ENCODE results near the gene ZNF662.

Gene ZNF662

DNA sequence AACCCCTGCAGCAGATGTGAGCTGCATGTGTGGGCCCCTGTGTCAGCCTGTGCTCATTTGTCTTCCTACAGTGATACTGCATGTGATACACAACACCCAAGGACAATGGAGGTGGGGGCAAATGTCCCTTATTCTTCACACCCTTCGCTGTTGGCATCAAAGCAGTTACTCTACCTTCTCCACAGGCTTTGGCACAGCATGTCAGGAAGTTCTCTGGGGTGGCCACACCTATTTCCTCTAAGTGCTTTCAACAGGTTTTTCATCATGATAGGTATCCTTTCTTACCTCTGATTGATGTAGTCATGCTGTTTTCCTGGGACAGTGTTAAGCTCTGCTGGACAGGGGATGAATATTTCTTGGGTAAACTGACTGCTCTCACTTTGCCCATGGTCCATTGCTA lies 29.5 kb downstream of the ZNF662 start:
- in situ Hi-C loops (cut with MboI; ENCODE audit: low sequenced_read_pairs), result no loop called here

DNA sequence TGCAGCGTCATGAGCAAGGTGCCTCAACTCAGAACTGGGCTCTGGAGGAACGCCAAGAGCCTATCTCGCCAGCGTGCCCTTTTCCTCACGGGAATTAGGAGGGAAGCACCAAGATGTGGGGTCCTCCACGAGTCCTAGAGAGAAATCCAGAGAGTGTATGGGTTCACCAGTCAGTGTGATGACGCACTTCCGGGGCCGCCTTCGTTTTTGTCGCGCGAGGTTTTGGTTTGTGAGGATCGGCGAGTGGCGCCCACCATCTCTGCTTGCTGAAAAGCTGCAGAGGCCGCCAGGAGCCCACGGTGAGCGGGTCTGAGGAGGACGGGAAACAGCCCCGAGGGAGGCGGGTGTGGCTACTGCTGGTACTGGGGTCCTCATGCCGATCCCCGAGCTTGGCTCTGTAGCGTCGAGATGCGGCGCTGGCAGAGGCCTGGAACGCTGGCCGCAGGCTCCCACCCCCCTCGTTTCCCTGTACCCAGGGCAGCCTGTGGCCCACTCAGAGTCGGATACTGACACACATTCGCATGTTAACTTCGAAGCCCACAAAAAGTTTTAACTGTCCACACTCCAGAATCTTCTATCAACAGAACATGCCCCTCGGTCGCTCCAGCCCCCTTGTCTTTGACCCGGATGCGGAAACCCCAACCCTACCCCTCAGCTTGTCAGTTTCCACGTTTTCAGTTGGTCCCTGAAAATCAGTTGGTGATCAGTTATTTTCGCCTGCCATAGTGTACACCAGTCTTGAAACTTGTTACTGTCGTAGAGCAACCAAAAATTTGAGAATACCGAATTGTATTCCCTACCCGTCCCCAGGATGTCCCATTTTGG lies 30.4 kb downstream of the ZNF662 start:
- in situ Hi-C loops (cut with MboI; ENCODE audit: low sequenced_read_pairs), result no loop called here

DNA sequence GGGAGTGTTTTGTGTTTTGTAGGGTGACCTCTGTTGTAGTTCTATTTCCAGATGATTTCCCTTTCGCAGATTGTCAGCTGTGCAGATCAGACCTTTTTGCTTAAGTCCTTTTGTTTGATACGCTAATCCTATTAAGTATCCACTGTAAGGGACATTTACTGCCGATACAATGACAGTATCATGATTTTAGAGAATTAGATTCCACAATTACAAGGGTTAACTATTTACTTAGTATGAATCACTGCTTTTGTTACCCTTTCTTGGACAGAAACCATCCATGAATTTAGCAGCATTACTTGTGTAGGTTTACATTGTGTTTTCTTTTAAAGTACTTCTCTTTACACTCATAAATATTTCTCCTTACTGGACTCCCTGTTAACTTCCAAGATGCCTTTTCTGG lies 31.4 kb downstream of the ZNF662 start:
- in situ Hi-C loops (cut with MboI; ENCODE audit: low sequenced_read_pairs), result no loop called here

DNA sequence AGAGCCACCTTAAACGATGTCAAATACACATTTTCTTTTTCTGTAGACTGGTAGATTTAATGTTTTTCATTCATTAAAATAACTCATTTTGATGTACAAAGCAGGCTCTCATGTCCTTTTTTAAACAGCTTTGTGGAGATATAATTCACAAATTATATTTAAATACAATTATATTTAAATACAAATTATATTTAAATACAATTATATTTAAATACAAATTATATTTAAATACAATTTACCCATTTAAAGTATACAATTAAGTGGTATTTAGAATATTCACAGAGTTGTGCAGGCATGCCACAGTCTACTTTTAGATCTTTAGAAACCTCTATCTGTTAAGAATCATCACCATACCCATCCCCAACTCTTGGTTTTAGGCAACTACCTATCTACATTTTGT lies 36.8 kb downstream of the ZNF662 start:
- in situ Hi-C loops (cut with MboI; ENCODE audit: low sequenced_read_pairs), result no loop called here

DNA sequence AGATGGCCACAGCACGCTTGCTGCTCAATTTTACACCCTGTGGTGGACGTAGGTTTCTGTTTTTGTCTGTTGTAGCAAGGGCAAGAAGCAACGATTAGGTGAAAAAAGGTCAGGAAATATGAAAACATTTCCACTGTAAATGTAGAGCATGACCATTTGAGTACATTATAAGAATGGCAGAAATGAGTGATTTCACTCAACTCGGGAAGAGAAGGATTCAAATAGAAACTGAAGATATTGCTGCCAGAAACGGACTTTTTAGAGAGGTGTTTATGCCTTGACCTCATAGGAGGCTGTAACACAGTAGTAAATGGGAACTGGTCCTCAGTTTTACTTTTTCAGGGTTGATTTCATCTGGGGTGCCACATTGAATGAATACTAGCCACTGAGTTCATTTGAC lies 40.1 kb downstream of the ZNF662 start:
- in situ Hi-C loops (cut with MboI; ENCODE audit: low sequenced_read_pairs), result no loop called here

DNA sequence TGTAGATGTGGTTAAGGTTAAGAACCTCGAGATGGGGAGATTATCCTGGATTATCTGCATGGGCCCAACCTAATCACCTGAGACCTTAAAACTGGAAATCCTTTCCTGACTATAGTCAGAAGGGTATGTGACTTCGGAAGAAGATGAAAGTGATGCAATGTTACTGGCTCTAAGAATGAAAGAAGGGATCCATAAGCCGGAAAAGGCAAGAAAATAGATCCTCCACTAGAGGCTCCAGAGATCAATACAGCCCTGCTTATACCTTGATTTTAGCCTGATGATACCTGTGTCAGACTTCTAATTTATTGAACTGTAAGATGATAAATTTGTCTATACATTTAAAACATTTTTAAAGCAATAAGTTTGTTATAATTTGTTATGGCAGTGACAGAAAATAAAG lies 51.6 kb downstream of the ZNF662 start:
- in situ Hi-C loops (cut with MboI; ENCODE audit: low sequenced_read_pairs), result no loop called here

DNA sequence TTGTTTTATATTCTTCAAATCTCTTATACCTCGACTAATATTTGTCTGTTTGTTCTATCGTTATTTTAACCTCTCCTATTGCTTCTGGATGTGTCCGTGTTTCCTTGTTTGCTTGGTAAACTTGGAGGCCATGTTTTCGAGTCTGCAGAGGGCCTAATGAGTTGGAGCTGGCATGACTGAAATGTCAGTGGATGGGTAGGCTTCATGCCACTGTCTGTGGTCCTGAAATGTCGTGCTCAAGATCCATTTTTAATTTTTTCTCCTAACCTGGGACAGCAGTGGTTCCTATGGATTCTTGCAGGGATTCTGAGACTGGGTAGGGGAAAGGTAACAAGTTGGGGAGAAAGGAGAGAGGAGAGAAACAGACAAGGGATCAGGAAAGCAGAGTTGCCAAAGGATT lies 54.3 kb downstream of the ZNF662 start:
- in situ Hi-C loops (cut with MboI; ENCODE audit: low sequenced_read_pairs), result no loop called here

DNA sequence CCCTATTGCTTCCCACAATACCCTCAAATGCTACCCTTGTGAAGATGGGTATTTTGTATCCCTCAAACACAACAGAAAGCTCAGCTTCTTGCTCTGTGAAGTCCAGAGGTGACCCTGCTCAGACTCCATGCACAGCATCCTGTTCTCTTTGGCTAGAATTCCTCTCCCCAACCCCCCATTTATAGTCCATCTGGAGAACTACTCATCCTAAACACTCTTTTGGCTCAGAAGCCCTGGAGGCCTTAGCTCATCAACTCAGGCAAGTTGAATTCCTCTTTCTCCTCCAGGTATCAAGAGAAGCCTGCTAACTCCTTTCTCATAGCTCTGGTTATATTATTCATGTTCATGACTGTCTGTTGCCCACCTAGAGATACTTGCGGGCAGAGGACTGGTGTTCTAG lies 54.8 kb downstream of the ZNF662 start:
- in situ Hi-C loops (cut with MboI; ENCODE audit: low sequenced_read_pairs), result no loop called here

DNA sequence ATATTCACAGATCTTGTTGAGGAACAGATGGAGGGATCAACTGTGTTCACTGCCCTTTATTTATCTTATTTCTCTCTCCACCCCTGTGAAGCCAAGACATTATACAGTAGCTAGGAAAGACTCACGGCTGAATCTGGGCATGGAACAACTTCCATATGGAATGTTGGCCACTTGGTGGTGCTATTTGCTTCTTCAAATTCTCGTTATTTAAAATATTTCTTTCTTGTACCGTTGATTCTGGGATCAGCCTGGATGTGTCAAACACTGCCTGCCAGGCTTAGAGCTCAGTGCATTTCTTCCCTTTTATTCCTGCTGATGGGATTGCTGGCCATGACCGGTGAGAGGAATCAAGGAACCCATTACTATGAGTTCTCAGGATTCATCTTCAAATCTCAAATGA lies 55.7 kb downstream of the ZNF662 start:
- in situ Hi-C loops (cut with MboI; ENCODE audit: low sequenced_read_pairs), result no loop called here

DNA sequence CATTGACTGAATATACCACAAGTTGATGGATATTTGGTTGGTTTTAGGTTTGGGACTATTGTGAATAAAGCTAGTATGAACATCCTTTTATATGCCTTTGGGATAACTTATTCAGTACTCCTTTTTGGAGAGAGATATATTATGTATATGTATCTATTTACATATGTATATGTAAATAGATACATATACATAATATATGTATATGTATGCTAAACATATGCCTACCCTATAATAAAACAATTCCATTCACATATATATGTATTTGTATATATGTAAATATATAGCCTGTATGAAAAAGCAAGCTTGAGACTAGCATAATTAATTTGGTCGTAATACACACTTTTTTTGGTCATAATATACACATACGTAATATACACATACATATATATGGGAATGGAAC lies 57.3 kb downstream of the ZNF662 start:
- in situ Hi-C loops (cut with MboI; ENCODE audit: low sequenced_read_pairs), result no loop called here

DNA sequence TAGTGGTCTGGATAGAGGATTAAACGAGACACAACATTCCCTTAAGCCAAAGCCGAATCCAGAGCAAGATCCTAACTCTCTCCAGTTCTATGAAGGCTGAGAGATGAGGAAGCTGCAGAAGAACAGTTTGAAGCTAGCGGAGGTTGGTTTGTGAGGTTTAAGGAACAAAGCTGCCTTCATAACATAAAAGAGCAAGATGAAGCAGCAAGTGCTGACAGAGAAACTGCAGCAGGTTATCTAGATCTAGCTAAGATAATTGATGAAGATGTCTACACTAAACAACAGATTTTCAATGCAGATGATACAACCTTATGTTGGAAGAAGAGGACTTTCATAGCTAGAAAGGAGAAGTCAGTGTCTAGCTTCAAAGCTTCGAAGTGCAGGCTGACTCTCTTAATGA lies 58.3 kb downstream of the ZNF662 start:
- in situ Hi-C loops (cut with MboI; ENCODE audit: low sequenced_read_pairs), result no loop called here
